HG02759 (cell line): ENCODE measurements around the gene PID1.

Experiments
- ATAC-seq: cut with Tn5 transposase; IDR thresholded peaks from one replicate; pipeline ENCODE4 v1.9.1; 2021; ENCODE audit warnings: mild to moderate bottlenecking, moderate library complexity; ENCODE audit not compliant: unreplicated experiment

PID1 gene

GRCh38 chr2:229127471-229127870 is 143.6 kb downstream of the PID1 start:
- ATAC-seq, result no peak

DNA sequence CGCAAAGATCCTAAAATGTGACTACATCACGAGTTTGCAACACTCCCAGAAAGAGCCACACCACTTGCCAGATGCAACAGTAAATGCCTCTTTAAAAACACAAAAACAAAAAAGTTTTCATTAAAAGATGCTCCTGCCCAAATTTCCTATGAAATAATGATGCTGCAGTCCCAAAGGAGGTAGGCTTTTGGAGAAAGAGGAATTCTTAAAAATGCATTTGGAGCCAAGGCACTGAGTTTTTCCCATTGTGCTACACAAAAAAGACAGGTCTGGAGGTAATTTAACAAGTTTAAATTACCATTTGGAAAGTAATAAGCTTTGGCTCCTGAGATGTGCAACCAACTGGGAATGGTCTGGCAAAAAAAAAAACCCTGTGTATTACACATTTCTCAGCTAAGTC is 145.0 kb downstream of the PID1 start:
- no peak for ATAC-seq

- ATAC-seq, result no peak
Measured at GRCh38 chr2:229124136-229124535, 147.0 kb downstream of the PID1 start.

GRCh38 chr2:229118927-229119326 is 152.2 kb downstream of the PID1 start:
- ATAC-seq, result no peak

GRCh38 chr2:229118336-229118735 is 152.8 kb downstream of the PID1 start:
- ATAC-seq, result no peak

- ATAC-seq, result no peak
Measured at GRCh38 chr2:229111744-229112143, 159.3 kb downstream of the PID1 start.

DNA sequence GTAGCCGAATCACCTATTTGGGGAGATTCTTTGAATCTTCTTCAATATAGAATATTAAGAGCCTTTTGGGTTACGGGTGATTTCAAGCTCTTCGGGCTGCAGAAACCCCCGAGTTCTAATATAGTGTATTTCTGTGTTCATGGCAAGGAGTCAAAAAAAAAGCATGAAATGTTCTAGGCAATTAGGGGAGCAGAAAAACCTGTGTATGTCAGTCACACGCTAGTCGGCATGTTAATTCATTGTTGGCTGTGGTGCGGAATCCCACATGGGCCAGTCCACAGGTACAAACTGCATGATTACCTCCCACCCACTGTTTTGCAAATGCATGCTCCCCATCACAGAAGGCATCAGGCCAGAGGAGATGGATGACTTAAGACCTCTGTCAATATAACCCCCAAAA is 161.9 kb downstream of the PID1 start:
- no peak for ATAC-seq

- no peak for ATAC-seq
Measured at GRCh38 chr2:229107601-229108000, 163.5 kb downstream of the PID1 start.

GRCh38 chr2:229104974-229105387 is 166.1 kb downstream of the PID1 start:
- ATAC-seq, result no peak

- no peak for ATAC-seq
Measured at GRCh38 chr2:229104025-229104424, 167.1 kb downstream of the PID1 start.

DNA sequence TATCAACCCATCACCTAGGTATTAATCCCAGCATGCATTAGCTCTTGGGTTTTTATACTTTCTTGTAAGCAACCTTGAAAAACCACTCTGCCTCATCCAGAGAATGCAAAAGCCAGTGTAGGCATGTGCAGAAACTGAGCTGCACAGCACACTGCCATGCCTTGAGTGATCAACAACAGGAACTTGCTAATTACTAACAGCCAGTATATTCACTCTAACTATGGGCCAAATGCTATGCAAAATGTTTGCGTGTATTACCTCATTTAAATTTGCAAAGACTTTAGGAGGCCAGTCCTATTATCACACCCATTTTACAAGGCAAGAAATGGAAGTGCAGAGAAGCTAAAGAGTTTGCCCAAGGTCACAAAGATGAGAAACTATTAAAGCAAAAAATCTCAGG is 169.8 kb downstream of the PID1 start:
- ATAC-seq, result no peak

- ATAC-seq, result no peak
Measured at GRCh38 chr2:229099231-229099630, 171.9 kb downstream of the PID1 start.

GRCh38 chr2:229098801-229099200 is 172.3 kb downstream of the PID1 start:
- ATAC-seq, result no peak

DNA sequence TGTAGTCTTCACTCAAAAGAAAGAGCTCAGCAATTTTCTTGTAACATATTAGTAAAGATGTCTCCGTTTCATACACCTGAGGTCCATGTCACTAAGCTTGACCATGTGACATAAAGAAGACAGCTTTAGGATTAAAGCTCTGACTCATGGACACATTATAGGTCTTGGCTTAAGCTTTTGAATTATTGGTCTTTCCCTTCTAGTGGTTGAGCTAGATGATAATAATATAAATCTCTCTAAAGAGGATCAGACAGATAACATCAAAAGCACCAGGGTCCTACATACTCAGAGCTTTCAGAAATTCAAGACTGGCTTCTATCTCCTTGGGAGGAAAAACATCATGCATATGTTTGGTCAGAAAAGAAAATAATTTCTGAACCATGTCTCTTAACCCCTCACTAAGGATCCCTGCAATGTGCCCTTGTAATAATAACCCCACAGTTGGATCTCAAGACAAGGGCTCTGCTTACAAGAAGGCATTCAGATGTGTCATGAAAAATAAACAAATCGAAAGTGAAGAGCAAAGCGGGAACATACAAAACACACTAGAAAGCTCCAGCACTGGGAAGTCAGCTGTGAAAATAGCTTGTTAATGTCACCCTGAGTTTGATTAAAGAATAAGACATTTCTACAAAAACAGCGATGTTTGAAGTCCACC is 174.5 kb downstream of the PID1 start:
- no peak for ATAC-seq

DNA sequence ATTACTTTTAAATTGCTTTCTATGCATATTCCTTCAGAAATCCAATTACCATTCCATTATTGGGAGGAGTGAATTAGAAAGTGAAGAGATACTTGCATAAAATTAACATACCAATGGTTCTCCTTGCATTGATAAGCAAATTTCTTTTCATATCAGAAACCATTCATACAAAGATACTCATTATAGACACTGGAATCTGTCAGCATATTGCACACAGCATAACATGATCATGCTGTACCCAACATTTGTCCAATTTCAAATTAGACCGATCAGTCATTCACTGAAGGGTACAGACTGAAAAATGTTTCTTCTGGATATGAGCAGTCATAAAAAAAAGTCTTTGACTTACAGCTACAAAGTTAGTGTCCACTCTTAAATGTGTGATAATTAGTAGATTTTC is 175.6 kb downstream of the PID1 start:
- no peak for ATAC-seq

DNA sequence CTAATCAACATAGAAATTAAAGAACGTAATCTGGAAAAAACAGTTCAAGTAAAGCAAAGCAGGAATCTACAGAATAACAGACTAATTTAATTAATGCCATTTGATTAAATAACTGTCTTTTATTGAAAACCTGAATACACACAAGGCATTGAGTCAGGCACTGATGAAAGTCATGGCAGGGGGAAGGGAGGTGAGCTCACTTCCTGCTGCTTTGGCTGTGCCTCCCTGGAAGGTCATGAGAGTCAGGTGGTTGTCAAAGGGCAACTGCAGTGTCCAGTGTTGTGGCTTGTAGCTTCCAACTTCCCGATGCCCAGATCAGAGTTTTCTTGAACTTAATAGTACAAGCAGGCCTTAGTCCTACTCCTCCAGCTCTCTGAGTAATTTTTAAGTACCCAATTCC is 180.9 kb downstream of the PID1 start:
- no peak for ATAC-seq

DNA sequence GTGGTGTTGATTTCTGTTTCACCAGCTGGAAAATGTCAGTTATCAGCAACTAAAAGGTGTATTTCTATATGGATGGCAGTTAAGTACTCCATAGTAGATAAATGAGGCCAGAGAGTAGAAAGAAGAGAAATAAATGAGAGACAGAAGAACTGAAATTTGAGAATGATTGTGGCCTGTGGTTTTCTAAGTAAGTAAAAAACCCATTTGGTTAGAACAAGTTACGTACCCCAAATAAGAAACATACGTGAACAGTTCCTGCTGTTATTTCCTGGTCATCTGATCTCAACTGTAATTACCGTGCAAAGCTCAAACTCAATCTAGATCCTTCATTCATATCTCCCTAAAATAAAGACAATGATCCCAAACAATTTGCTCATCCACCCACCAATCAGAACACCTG is 181.3 kb downstream of the PID1 start:
- ATAC-seq, result no peak

- no peak for ATAC-seq
Measured at GRCh38 chr2:229088966-229089700, 182.0 kb downstream of the PID1 start.

GRCh38 chr2:229088517-229088913 is 182.6 kb downstream of the PID1 start:
- ATAC-seq, result no peak

- no peak for ATAC-seq
Measured at GRCh38 chr2:229087843-229088516, 183.1 kb downstream of the PID1 start.

- no peak for ATAC-seq
Measured at GRCh38 chr2:229087267-229087666, 183.8 kb downstream of the PID1 start.

- ATAC-seq, result no peak
Measured at GRCh38 chr2:229085439-229085838, 185.6 kb downstream of the PID1 start.
